DOHH2 (cell line): ENCODE data around the gene FRZB.

Source experiments
- H3F3A ChIP-seq: fragments of 200-600 bp; sonication (generic), shearing (Covaris generic); 2 replicates; pipeline ENCODE4 v1.6.0; 2016; ENCODE audit warnings: antibody characterized with exemption, mild to moderate bottlenecking; ENCODE audit not compliant: control insufficient read depth, insufficient read depth
- H3K27ac ChIP-seq: fragments of 200-600 bp; sonication (generic); 2 replicates; pipeline ENCODE4 v1.5.1; 2014; ENCODE audit warnings: low read depth, mild to moderate bottlenecking, low read length, moderate library complexity
- H3K27me3 ChIP-seq: fragments of 200-600 bp; sonication (generic); 2 replicates; pipeline ENCODE4 v1.6.1; 2014; ENCODE audit warnings: mild to moderate bottlenecking, low read length, mixed read lengths; ENCODE audit not compliant: control insufficient read depth
- H3K36me3 ChIP-seq: fragments of 200-600 bp; sonication (generic); 2 replicates; pipeline ENCODE4 v1.6.1; 2014; ENCODE audit warnings: mild to moderate bottlenecking, low read length, moderate library complexity, mixed read lengths; ENCODE audit not compliant: control insufficient read depth
- H3K4me1 ChIP-seq: fragments of 200-600 bp; sonication (generic); 2 replicates; pipeline ENCODE4 v1.6.1; 2014; ENCODE audit warnings: mild to moderate bottlenecking, low read length, mixed read lengths; ENCODE audit not compliant: control insufficient read depth
- H3K4me2 ChIP-seq: fragments of 200-600 bp; sonication (generic); 2 replicates; pipeline ENCODE4 v1.6.0; 2014; ENCODE audit warnings: mild to moderate bottlenecking, low read length, moderate library complexity
- H3K4me3 ChIP-seq: fragments of 200-600 bp; sonication (generic); 2 replicates; pipeline ENCODE4 v1.5.1; 2014; ENCODE audit warnings: mild to moderate bottlenecking, low read length, mixed read lengths
- H3K79me2 ChIP-seq: fragments of 200-600 bp; sonication (generic); 2 replicates; pipeline ENCODE4 v1.6.1; 2014; ENCODE audit warnings: mild to moderate bottlenecking, low read length, mixed read lengths; ENCODE audit not compliant: control insufficient read depth
- H3K9me2 ChIP-seq: fragments of 200-600 bp; sonication (generic); replicated peaks from 2 replicates; pipeline ENCODE4 v1.6.1; 2014; ENCODE audit warnings: mild to moderate bottlenecking, low read length, mixed read lengths; ENCODE audit not compliant: control insufficient read depth
- H3K9me3 ChIP-seq: fragments of 200-600 bp; sonication (generic); 2 replicates; pipeline ENCODE4 v1.6.1; 2014; ENCODE audit warnings: antibody characterized with exemption, low read length, mixed read lengths; ENCODE audit not compliant: control insufficient read depth, insufficient read depth
- H4K20me1 ChIP-seq: fragments of 200-600 bp; sonication (generic); 2 replicates; pipeline ENCODE4 v1.6.0; 2014; ENCODE audit warnings: low read depth, mild to moderate bottlenecking, antibody characterized with exemption, low read length, moderate library complexity; ENCODE audit not compliant: control insufficient read depth, insufficient read depth
- CTCF ChIP-seq: fragments of 200-600 bp; sonication (generic); IDR thresholded peaks from one replicate; pipeline ENCODE4 v1.5.1; 2014; ENCODE audit warnings: antibody characterized with exemption, mild to moderate bottlenecking, low read depth, low read length; ENCODE audit not compliant: poor library complexity, severe bottlenecking
- EZH2phosphoT487 ChIP-seq: fragments of 200-600 bp; sonication (generic); IDR thresholded peaks from 2 replicates; pipeline ENCODE4 v1.6.1; 2017; ENCODE audit warnings: borderline replicate concordance, mild to moderate bottlenecking, antibody characterized with exemption, low read length, moderate library complexity, mixed read lengths

The FRZB gene

GRCh38 chr2:182868054-182868796 is 1.8 kb upstream of the FRZB start:
- H3F3A ChIP-seq: no peaks in the 10 kb centered on the region
- H3K27ac ChIP-seq: peak overlapping the region; percentile 40
- H4K20me1 ChIP-seq: no peaks in the 10 kb centered on the region
- H3K27me3 ChIP-seq: no peaks in the 10 kb centered on the region
- peak overlapping the region; percentile 36 for H3K4me3 ChIP-seq
- H3K79me2 ChIP-seq: no peaks in the 10 kb centered on the region
- H3K36me3 ChIP-seq: no peaks in the 10 kb centered on the region
- H3K9me3 ChIP-seq: no peaks in the 10 kb centered on the region
- H3K4me1 ChIP-seq: peaks cover 20% of the 10 kb centered on the region
- peak overlapping the region; percentile 62 for H3K4me2 ChIP-seq
- no peaks in the 10 kb centered on the region for H3K9me2 ChIP-seq
- TF ChIP-seq EZH2phosphoT487: no peak
- no peak for TF ChIP-seq CTCF

- Histone ChIP-seq H3K9me3 (no peaks in the 10 kb centered on the region), H3K4me1 (peaks cover 20% of the 10 kb centered on the region), H3K4me3 (no peak overlapping the region), H3K79me2 (no peaks in the 10 kb centered on the region), H3K27ac (0 out of 2 replicates have a peak overlapping the region, but pooled peaks have one; percentile 40), H3K27me3 (no peaks in the 10 kb centered on the region), H3K4me2 (peak overlapping the region; percentile 62), H3K36me3 (no peaks in the 10 kb centered on the region), H3K9me2 (no peaks in the 10 kb centered on the region), H4K20me1 (no peaks in the 10 kb centered on the region), H3F3A (no peaks in the 10 kb centered on the region)
- TF ChIP-seq EZH2phosphoT487 (no peak), CTCF (no peak)
These were observed 1.1 kb upstream of the FRZB start for GRCh38 chr2:182867426-182868053.

- H3K9me3 ChIP-seq: no peaks in the 10 kb centered on the region
- H3K27me3 ChIP-seq: no peaks in the 10 kb centered on the region
- peaks cover 25% of the 10 kb centered on the region for H3K4me1 ChIP-seq
- H3K4me2 ChIP-seq: no peak overlapping the region
- no peak overlapping the region for H3K27ac ChIP-seq
- H4K20me1 ChIP-seq: no peaks in the 10 kb centered on the region
- H3K79me2 ChIP-seq: no peaks in the 10 kb centered on the region
- no peak for TF ChIP-seq CTCF
- no peaks in the 10 kb centered on the region for H3K36me3 ChIP-seq
- no peaks in the 10 kb centered on the region for H3F3A ChIP-seq
- H3K4me3 ChIP-seq: no peak overlapping the region
- no peaks in the 10 kb centered on the region for H3K9me2 ChIP-seq
These were observed 359 bp downstream of the FRZB start for GRCh38 chr2:182866095-182866460.
